Measurements from ENCODE around the gene HMCN1.

The HMCN1 gene

GRCh38 chr1:185960422-185961321 lies 226.5 kb downstream of the HMCN1 start:
- no peak for DNase-seq (ENCODE audit: low read depth in 1 of 2, low spot score in 1 of 2)

- no peak for DNase-seq (ENCODE audit: low read depth in 1 of 2, low spot score in 1 of 2)
Observed at GRCh38 chr1:185961664-185962063, 227.5 kb downstream of the HMCN1 start.

- no peak for DNase-seq (ENCODE audit: low read depth in 1 of 2, low spot score in 1 of 2)
Observed at GRCh38 chr1:185964946-185965345, 230.8 kb downstream of the HMCN1 start.

DNA sequence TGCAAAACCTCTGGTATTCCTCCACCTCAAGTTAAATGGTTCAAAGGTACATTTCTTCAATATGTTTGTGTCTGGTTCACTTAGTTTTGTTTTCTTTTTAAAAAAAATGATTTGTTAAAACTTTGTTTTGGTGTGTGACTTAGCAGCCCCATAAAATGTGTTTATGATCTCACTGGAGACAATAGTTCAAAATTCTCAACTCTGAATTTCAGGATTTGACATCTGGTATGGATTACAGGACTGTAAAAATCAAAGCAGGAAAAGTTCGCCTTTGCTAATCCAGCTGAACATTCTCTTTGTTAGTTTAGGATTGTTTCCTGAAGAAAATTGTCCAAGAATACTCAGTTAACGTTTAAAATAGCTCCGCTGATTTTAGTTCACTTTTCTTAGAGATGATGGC lies 231.7 kb downstream of the HMCN1 start:
- DNase-seq (ENCODE audit: low read depth in 1 of 2, low spot score in 1 of 2): no peak

DNA sequence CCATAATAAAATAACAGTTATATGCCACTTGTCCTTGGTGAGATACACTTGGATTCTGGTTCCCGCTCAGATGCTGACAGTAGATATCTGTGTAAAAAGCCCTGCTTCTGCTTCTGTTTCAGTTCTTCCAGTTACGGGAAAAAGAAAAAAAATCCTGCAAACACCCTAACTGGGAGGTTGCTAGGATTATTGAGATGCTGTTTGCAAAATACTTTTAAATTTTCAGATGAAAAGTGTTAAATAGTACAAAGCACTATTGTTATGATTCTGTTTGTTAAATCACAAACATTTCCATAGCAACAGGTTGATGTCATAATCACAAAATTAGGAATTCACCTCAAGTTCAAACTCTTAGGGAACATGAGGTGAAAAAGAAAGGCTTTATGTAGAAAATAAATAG lies 232.3 kb downstream of the HMCN1 start:
- no peak for DNase-seq (ENCODE audit: low read depth in 1 of 2, low spot score in 1 of 2)

- DNase-seq (ENCODE audit: low read depth in 1 of 2, low spot score in 1 of 2): no peak
Observed at GRCh38 chr1:185969028-185969427, 234.8 kb downstream of the HMCN1 start.

DNA sequence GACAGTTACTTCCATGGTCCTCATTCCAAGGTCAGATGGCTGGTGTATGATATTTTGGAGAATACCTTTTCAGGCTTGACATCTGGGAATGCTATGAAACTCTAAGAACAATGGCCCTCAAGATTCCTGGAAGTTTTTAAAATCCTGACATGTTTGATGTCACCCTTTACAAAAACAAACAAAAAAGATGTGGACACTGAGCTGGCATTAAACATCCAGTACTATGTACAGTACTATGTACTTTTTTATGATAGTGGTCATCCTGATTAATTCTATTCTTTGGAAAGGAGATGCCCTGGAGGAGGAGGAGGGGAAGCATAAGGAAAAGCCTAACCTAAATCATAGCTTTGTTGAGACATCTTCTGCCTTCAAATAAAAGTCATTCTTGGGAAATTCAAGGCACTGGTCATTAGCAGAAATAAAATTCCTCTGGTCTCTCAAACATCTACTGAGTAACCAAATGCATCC lies 235.4 kb downstream of the HMCN1 start:
- no peak for DNase-seq (ENCODE audit: low read depth in 1 of 2, low spot score in 1 of 2)

- DNase-seq (ENCODE audit: low read depth in 1 of 2, low spot score in 1 of 2): no peak
Observed at GRCh38 chr1:185971688-185972087, 237.5 kb downstream of the HMCN1 start.

- DNase-seq (ENCODE audit: low read depth in 1 of 2, low spot score in 1 of 2): no peak
Observed at GRCh38 chr1:185972096-185972850, 238.1 kb downstream of the HMCN1 start.

GRCh38 chr1:185973645-185974044 lies 239.5 kb downstream of the HMCN1 start:
- no peak for DNase-seq (ENCODE audit: low read depth in 1 of 2, low spot score in 1 of 2)

DNA sequence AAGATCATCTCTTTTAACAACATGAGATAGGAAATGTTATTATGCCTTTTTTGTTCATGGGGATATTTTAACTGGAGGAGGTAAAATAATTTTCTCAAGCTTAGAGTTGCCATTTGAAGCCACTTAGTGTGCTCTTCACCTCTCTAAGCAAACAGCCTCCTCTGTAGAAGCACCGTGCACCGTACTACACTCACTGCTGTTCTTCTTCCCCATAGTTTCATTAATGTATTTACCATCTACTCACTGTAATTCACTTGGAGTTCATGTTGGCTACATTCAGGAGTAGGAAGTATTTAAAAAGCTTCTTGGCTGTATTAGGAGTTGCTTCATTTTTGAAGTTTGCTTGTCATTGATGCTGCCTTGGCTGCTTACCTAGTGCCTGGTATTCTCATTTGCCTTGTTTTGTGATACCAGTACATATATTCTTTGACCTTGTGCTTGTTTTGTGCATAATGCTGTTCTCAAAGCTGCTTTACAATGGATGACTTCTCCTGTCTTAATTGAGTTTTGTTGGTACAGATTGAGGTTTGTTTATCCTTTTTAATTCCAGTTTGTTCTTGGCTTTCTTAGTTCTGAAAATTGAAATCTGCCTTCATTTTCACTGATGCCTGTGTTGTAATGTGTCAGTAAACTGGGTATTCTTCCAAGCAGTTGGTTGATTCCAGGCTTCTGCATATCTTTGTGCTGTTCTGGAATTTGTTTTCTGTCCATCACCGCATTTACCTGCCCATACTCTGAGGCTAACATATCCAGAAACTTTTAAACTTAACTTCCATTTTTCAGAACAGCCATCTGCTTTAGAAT lies 240.4 kb downstream of the HMCN1 start:
- DNase-seq (ENCODE audit: low read depth in 1 of 2, low spot score in 1 of 2): no peak

DNA sequence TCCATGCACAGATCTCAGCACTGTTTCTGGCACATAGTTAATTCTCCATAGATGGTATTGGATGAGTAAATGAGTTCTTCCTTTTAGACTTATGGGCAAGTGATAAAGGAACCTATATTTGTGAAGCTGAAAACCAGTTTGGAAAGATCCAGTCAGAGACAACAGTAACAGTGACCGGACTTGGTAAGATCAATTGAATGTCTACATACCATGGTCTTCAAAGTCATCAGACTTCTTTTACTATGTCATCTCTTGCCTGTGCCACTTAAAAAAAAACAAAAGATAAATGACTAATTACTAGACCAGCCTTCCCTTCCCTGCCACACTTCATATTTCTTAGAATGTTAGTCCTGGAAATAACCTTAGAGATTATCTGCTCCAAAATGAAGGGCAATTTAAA lies 246.7 kb downstream of the HMCN1 start:
- no peak for DNase-seq (ENCODE audit: low read depth in 1 of 2, low spot score in 1 of 2)

- DNase-seq (ENCODE audit: low read depth in 1 of 2, low spot score in 1 of 2): no peak
Observed at GRCh38 chr1:185984113-185984836, 250.1 kb downstream of the HMCN1 start.

GRCh38 chr1:185987611-185988321 lies 253.6 kb downstream of the HMCN1 start:
- DNase-seq (ENCODE audit: low read depth in 1 of 2, low spot score in 1 of 2): no peak

- DNase-seq (ENCODE audit: low read depth in 1 of 2, low spot score in 1 of 2): no peak
Observed at GRCh38 chr1:185990565-185990964, 256.4 kb downstream of the HMCN1 start.

GRCh38 chr1:185991266-185991665 lies 257.1 kb downstream of the HMCN1 start:
- DNase-seq (ENCODE audit: low read depth in 1 of 2, low spot score in 1 of 2): no peak

GRCh38 chr1:185996211-185996610 lies 262.0 kb downstream of the HMCN1 start:
- DNase-seq (ENCODE audit: low read depth in 1 of 2, low spot score in 1 of 2): no peak

DNA sequence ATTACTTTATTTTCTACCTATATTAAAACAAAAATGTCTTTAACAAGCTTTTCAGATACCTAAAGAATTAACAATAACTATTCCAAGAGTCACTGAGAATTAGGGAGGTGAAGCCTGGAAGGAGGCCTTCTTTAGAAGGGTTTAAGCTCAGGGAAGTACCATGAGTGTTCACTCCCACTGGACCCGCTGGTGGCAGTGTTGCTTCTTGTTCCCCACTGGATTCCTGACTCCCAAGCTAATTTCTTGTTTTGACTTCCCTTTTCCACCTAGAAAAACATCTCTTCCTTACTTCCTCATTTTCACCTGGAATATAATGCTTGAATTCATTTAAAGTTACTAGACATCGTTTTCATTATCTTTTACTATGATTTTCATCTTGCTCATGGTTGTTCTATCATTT lies 264.2 kb downstream of the HMCN1 start:
- DNase-seq (ENCODE audit: low read depth in 1 of 2, low spot score in 1 of 2): no peak

DNA sequence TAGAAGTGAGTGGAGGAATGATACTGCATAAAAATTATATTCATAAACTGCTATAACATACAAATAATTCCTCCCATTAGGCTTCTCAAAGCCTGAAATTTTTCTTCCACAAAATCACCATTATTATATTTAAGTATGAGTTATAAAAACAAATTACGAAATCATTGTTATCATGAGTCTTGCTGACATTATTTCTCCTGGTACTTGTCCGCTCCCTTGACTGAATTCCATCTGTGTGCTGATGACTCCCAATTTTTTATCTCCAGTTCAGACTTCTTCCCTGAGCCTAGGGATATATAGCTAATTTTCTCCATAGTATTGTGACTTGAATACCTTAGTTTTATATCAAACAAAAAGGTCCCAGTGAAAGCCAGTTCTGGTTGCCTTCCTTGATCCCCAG lies 268.2 kb downstream of the HMCN1 start:
- no peak for DNase-seq (ENCODE audit: low read depth in 1 of 2, low spot score in 1 of 2)
